BE2C (cell line): ENCODE measurements around the gene LUZP2.

Source experiments
- DNase-seq: peaks from one replicate; pipeline ENCODE4 v3.0.0-alpha.2; 2020
- H3K27me3 ChIP-seq: fragments of 250-450 bp; sonication (Bioruptor Pico); 2 replicates; pipeline ENCODE4 v1.5.1; 2020; ENCODE audit warnings: mild to moderate bottlenecking
- H3K36me3 ChIP-seq: fragments of 250-450 bp; sonication (Bioruptor Pico); 2 replicates; pipeline ENCODE4 v1.5.1; 2020; ENCODE audit warnings: mild to moderate bottlenecking
- H3K4me1 ChIP-seq: fragments of 250-450 bp; sonication (Bioruptor Pico); 2 replicates; pipeline ENCODE4 v1.5.1; 2020
- H3K4me3 ChIP-seq: 2 replicates; pipeline ENCODE4 v1.5.1; 2011; ENCODE audit warnings: low read depth, low read length
- H3K9me3 ChIP-seq: fragments of 250-450 bp; sonication (Bioruptor Pico); 2 replicates; pipeline ENCODE4 v1.5.1; 2020
- TF ChIP-seq, protein P1 (sequence below): IDR thresholded peaks from 2 replicates; pipeline ENCODE4 v1.5.1; 2012; ENCODE audit warnings: mild to moderate bottlenecking, low read depth, low read length

The LUZP2 gene

DNA sequence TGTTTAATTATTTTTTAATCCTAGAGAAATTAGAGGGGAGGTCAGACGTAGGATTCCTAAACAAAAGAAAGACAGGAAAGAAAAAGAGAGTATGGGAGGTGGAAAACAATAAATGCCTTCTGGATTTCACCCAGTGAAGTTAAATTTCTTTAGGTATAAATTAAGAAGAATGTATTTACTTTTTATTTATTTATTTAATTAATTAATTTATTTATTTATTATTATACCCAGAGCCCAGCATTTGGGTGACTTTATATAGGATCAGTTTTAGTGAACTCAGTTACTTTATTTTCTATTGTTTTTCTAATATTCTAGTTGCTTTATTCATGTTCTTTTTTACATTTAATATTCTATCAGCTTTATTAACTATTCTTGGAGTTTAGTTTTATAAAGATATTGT lies 551.8 kb downstream of the LUZP2 start:
- TF ChIP-seq, protein P1, sequence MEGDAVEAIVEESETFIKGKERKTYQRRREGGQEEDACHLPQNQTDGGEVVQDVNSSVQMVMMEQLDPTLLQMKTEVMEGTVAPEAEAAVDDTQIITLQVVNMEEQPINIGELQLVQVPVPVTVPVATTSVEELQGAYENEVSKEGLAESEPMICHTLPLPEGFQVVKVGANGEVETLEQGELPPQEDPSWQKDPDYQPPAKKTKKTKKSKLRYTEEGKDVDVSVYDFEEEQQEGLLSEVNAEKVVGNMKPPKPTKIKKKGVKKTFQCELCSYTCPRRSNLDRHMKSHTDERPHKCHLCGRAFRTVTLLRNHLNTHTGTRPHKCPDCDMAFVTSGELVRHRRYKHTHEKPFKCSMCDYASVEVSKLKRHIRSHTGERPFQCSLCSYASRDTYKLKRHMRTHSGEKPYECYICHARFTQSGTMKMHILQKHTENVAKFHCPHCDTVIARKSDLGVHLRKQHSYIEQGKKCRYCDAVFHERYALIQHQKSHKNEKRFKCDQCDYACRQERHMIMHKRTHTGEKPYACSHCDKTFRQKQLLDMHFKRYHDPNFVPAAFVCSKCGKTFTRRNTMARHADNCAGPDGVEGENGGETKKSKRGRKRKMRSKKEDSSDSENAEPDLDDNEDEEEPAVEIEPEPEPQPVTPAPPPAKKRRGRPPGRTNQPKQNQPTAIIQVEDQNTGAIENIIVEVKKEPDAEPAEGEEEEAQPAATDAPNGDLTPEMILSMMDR, result no peak
- Histone ChIP-seq H3K4me1 (no peaks in the 10 kb centered on the region), H3K27me3 (no peaks in the 10 kb centered on the region), H3K4me3 (no peak overlapping the region), H3K9me3 (no peaks in the 10 kb centered on the region), H3K36me3 (no peaks in the 10 kb centered on the region)
- no peak for DNase-seq

DNA sequence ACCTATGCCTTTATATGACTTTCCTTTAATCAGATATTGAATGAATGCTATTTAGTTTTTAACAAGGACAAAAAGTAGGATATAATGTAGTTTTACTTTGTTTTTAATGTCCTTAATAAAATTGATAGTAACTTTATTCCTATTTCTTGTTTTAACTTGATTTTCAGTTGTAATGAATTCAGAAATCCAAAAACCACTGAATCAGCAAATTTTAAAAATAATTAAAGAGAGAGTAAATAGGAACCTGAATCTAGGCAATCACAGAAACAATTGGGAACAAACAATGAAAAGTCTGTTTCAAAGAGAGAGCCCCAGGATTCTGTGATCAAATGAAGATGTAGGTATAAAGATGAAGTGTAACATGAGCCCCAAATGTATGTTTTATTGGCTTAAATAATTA lies 556.0 kb downstream of the LUZP2 start:
- H3K9me3 ChIP-seq, result no peaks in the 10 kb centered on the region
- H3K36me3 ChIP-seq, result no peaks in the 10 kb centered on the region
- no peaks in the 10 kb centered on the region for H3K4me1 ChIP-seq
- DNase-seq, result no peak
- TF ChIP-seq, protein P1, result no peak
- no peak overlapping the region for H3K4me3 ChIP-seq
- no peaks in the 10 kb centered on the region for H3K27me3 ChIP-seq

DNA sequence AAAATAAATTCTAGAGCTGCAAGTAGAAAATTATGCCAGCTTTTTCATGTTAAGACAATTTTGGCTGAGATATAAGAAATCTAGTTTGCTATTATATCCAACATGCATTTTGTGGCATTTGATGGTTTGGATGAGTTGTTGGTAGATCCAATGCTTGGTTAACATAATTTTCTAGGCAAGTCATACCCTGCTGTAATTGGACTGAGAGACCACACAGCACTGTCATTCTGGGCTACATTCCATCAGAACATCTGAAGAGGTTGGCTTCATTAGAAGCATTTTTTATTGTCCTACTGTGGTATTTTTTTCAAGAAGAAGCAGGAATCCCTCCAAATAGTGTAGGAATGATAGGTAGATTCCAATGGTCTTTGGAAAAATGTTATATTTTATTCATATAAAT lies 561.0 kb downstream of the LUZP2 start:
- no peak for DNase-seq
- H3K36me3 ChIP-seq, result no peaks in the 10 kb centered on the region
- TF ChIP-seq, protein P1, result no peak
- H3K27me3 ChIP-seq, result no peaks in the 10 kb centered on the region
- H3K4me1 ChIP-seq, result no peaks in the 10 kb centered on the region
- H3K9me3 ChIP-seq, result no peaks in the 10 kb centered on the region
- no peak overlapping the region for H3K4me3 ChIP-seq

DNA sequence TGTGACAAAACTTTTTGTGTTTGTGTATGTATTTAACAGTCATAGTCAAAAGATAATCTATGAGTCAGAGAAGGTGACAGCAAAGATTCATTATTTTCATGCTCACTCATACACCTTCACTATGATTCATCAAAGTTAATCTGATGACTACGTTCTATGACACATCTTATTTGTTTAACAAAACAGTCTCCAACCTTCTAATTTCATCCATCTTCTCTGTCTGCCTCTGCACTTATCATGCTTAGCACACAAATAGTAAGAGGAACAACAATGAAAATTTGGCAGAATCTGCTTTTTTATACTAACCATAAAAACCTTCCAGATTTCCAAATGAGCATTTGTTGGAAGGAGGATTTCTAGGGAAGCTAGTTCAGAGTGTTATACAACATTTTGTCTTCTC lies 568.9 kb downstream of the LUZP2 start:
- Histone ChIP-seq H3K9me3 (no peaks in the 10 kb centered on the region), H3K4me3 (no peak overlapping the region), H3K27me3 (no peaks in the 10 kb centered on the region), H3K36me3 (no peaks in the 10 kb centered on the region), H3K4me1 (no peaks in the 10 kb centered on the region)
- no peak for DNase-seq
- TF ChIP-seq, protein P1, result no peak

DNA sequence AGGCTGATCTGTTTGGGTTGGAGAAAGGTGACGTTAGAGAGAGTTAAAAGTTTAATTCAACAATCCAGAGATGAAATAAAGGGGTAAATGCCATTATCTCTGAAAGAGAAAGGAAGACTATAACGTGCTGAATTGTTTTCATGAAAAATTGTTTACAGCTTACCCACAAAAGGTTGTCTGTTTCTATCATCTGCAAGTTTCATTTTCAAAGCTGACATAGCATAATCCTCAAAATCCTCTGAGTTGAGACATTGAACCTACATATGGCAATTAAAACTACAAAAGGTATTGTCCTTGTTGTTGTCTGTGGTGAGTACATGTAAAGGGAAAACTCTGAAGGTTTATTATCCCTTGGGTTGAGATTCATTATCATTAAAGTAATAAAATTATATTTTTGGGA lies 569.9 kb downstream of the LUZP2 start:
- TF ChIP-seq, protein P1, result no peak
- Histone ChIP-seq H3K9me3 (no peaks in the 10 kb centered on the region), H3K36me3 (no peaks in the 10 kb centered on the region), H3K4me3 (no peak overlapping the region), H3K4me1 (no peaks in the 10 kb centered on the region), H3K27me3 (no peaks in the 10 kb centered on the region)
- DNase-seq, result no peak

DNA sequence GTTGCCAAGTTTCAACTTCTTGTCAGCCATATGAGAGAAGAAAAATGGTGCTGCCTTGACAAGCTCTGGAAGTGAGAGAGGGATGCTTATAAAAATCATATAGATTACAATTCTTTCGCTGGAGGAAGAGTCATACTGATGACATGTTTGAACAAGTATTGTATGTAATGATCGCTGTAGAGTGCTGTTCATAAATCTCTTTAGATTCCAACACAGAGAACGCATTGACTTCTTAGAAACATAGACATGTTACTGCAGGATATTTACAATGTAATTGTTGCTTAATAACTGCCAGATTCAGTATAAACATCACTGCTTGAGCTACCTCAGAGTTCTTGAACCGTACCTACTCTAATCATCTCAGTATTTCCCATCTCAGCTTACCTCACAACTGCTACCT lies 571.6 kb downstream of the LUZP2 start:
- H3K27me3 ChIP-seq, result no peaks in the 10 kb centered on the region
- DNase-seq, result no peak
- H3K36me3 ChIP-seq, result no peaks in the 10 kb centered on the region
- TF ChIP-seq, protein P1, result no peak
- no peaks in the 10 kb centered on the region for H3K4me1 ChIP-seq
- no peaks in the 10 kb centered on the region for H3K9me3 ChIP-seq
- no peak overlapping the region for H3K4me3 ChIP-seq
